GM12873 (cell line): Measurements from ENCODE around the gene PDE2A.

Experiments
- TF ChIP-seq, protein P1 (sequence below): IDR thresholded peaks from 2 replicates; pipeline ENCODE4 v1.5.1; 2012; ENCODE audit warnings: low read depth, mild to moderate bottlenecking, moderate library complexity, low read length, control low read depth; ENCODE audit not compliant: insufficient read depth; ENCODE audit errors: missing control alignments

PDE2A gene

GRCh38 chr11:72548463-72548862, 125.8 kb downstream of the PDE2A start:
- TF ChIP-seq, protein P1, sequence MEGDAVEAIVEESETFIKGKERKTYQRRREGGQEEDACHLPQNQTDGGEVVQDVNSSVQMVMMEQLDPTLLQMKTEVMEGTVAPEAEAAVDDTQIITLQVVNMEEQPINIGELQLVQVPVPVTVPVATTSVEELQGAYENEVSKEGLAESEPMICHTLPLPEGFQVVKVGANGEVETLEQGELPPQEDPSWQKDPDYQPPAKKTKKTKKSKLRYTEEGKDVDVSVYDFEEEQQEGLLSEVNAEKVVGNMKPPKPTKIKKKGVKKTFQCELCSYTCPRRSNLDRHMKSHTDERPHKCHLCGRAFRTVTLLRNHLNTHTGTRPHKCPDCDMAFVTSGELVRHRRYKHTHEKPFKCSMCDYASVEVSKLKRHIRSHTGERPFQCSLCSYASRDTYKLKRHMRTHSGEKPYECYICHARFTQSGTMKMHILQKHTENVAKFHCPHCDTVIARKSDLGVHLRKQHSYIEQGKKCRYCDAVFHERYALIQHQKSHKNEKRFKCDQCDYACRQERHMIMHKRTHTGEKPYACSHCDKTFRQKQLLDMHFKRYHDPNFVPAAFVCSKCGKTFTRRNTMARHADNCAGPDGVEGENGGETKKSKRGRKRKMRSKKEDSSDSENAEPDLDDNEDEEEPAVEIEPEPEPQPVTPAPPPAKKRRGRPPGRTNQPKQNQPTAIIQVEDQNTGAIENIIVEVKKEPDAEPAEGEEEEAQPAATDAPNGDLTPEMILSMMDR, result no peak

DNA sequence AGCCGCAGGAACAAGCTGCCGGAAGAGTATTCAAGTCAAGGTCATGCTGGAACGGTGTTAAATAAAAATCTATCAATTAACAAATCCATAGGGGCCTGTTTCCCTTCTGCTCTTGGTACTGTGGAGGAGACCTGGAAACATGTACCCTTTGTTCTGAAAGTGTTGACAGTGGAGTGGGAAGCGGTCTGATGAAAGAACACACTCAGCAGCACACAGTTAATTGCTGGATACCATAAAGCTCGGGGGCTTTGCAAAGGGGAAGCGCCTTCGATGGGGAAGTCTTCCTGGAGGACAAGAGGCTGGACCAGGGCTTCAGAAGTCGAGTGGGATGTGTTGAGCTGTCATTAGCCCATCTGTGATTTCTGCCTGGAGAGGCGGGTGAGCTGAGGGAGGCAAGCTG, 127.4 kb downstream of the PDE2A start:
- TF ChIP-seq, protein P1, result no peak

DNA sequence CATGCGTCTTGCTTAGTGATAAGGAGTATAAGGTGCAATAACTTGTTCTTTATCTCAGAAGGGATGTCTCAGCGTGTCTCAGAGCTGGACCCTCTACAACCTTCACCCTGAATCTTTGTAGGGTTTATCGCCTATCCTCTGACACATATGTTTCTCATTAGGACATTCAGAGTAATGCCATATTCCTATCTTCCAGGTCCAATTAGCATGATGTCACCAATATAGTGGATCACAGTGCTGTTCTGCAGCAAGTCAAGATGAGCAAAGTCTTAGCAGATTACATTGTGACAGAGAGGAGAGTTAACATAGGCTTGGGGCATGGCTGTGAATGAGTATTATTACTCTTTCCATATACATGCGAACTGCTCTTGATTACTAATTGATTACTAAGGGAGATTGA, 129.6 kb downstream of the PDE2A start:
- TF ChIP-seq, protein P1, result no peak

DNA sequence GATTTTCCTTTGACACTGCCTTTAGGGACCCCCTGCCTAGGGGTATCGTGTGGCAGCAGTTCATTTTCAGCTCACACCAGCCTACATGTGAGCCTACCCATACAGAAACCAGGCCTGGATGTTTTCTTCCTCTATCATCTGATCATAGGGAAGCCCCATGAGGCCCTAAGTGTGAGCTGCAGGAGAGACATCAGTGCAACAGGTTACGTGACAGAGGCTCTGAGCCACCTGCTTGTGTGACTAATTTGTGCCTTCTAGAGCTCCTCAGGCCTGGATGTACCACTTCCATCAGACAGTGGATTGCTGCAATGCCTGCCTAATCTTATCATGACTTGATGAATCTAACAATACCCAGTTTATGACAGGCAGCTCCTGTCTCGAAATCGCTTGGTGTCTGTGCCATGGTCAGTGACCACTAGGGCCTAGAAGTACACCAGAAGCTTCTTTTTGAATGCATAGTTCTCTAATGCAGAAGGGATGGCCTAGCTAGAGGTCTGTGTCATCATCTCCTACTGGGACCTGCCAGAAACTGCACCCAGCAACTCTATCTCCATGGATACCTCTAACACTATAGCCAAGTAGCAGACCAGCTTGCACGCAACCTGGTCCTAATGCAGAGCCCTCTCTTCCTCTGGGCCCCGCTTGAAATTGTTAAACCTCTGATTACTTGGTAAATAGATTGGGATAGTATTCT, 130.2 kb downstream of the PDE2A start:
- TF ChIP-seq, protein P1, result no peak

- TF ChIP-seq, protein P1, result no peak
These were observed 132.8 kb downstream of the PDE2A start for GRCh38 chr11:72541257-72541974.

DNA sequence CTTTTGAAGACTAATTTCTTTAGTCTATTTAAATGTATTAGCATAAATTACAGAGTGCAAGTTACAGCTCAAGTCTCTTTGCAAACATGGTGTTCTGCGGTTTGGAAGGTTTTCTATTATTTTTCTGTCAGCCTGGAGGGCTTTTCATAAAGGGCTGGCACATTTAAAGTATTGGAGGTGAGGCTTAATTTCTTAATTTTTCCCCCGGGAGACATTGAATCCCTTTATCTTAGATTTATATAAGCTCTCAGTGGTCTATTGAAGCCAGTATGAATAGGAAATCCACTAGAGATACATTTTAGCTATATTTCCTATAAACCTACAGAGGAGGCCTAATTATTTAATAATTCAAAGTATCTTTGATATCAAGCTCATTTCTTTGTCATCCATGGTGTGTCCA, 137.2 kb downstream of the PDE2A start:
- TF ChIP-seq, protein P1, result no peak

GRCh38 chr11:72535194-72535547, 139.1 kb downstream of the PDE2A start:
- TF ChIP-seq, protein P1, result peak; percentile 22
